HG03354 (cell line): ENCODE measurements around the gene MDK.

ENCODE experiments used
- ATAC-seq: cut with Tn5 transposase; IDR thresholded peaks from one replicate; pipeline ENCODE4 v1.9.1; 2021; ENCODE audit warnings: mild to moderate bottlenecking; ENCODE audit not compliant: unreplicated experiment, poor library complexity, severe bottlenecking

The MDK gene

GRCh38 chr11:46391578-46392420 is 10.3 kb downstream of the MDK start, which contains the start of gene CHRM4:
CHRM4 (minus strand) TSS chr11:46391776; CDS start chr11:46386557, 5,219 bp downstream.
- no peak for ATAC-seq

- peak; percentile 72 for ATAC-seq
Measured at GRCh38 chr11:46392421-46393230, 11.2 kb downstream of the MDK start.

- ATAC-seq, result no peak
Measured at GRCh38 chr11:46393231-46393616, 11.8 kb downstream of the MDK start.

- ATAC-seq, result no peak
Measured at GRCh38 chr11:46393759-46394158, 12.3 kb downstream of the MDK start.

GRCh38 chr11:46397526-46397925 is 16.1 kb downstream of the MDK start:
- no peak for ATAC-seq

GRCh38 chr11:46402957-46403902 is 21.8 kb downstream of the MDK start:
- no peak for ATAC-seq

- no peak for ATAC-seq
Measured at GRCh38 chr11:46404476-46405017, 23.1 kb downstream of the MDK start.

GRCh38 chr11:46407635-46408034 is 26.2 kb downstream of the MDK start:
- no peak for ATAC-seq

- ATAC-seq, result no peak
Measured at GRCh38 chr11:46408407-46408986, 27.0 kb downstream of the MDK start.

- ATAC-seq, result no peak
Measured at GRCh38 chr11:46410021-46410420, 28.6 kb downstream of the MDK start.

GRCh38 chr11:46413760-46414465 is 32.4 kb downstream of the MDK start:
- no peak for ATAC-seq

GRCh38 chr11:46414466-46414796 is 33.0 kb downstream of the MDK start:
- ATAC-seq, result no peak

- ATAC-seq, result no peak
Measured at GRCh38 chr11:46414879-46415278, 33.4 kb downstream of the MDK start.

GRCh38 chr11:46417711-46418110 is 36.2 kb downstream of the MDK start:
- ATAC-seq, result no peak

- no peak for ATAC-seq
Measured at GRCh38 chr11:46418751-46419150, 37.3 kb downstream of the MDK start.

- no peak for ATAC-seq
Measured at GRCh38 chr11:46420513-46420912, 39.0 kb downstream of the MDK start.

GRCh38 chr11:46421257-46421880 is 39.9 kb downstream of the MDK start:
- no peak for ATAC-seq

GRCh38 chr11:46422588-46422987 is 41.1 kb downstream of the MDK start:
- ATAC-seq, result no peak
